K562 (cell line): ENCODE measurements around the gene TPGS1. TPM values are rescaled to one million over a fixed set of nuclear protein-coding genes. Genes with fewer than 3 reads are reported as not detected.
A peak's percentile ranks its signal among the peaks of the same experiment; 100 is the strongest.

Source experiments
- ATAC-seq: fragments of 200-7000 bp; cut with Tn5 transposase; 3 replicates; pipeline ENCODE4 v1.9.1; 2020; ENCODE audit warnings: moderate library complexity
- BruUV-seq: library from RNA; stranded (reverse); fragments of 400-500 nt; replicated peaks from 2 replicates; lab custom pipeline; 2021; lab: Mats Ljungman, UMichigan
- CTCF ChIA-PET: fragments of 300-600 bp; formaldehyde crosslinking; extraction: SDS; loops from one replicate; lab custom pipeline; 2021; ENCODE audit warnings: low intra/inter-chr PET ratio; lab: Yijun Ruan, JAX
- POLR2A ChIA-PET: fragments of 300-600, 350-650 bp; sonication (Branson Sonifier 250); formaldehyde crosslinking; extraction: SDS; loops from one replicate; lab custom pipeline; 2021; ENCODE audit warnings: antibody characterized with exemption, inconsistent platforms; lab: Yijun Ruan, JAX
- DNase-seq, 4 experiments: peaks; one replicate each; pipeline versions ENCODE4 v3.0.0 to v3.0.0-alpha.2; 2011 to 2018; ENCODE audit warnings: low spot score in 3 of 4, mixed read lengths in 3 of 4; ENCODE audit errors: extremely low read depth in 1 of 4
- FAIRE-seq: peaks from 2 replicates; lab custom pipeline; 2011; peaks lifted over from hg19 to GRCh38; lab: Jason Lieb, UNC
- H2AFZ ChIP-seq: 2 replicates; pipeline ENCODE4 v1.6.0; 2011; ENCODE audit warnings: low read depth, low read length, control low read depth, inconsistent platforms
- H3K27ac ChIP-seq: fragments of 200-600 bp; 3 replicates; pipeline ENCODE4 v1.8.0; 2011; ENCODE audit warnings: low read depth, mild to moderate bottlenecking, control low read depth, inconsistent platforms, low read length, moderate library complexity, mixed read lengths; ENCODE audit errors: extremely low read depth
- H3K27me3 ChIP-seq, 2 experiments: fragments of 300-600 bp in 1 of 2; 2 replicates in 1 of 2; 3 replicates in 1 of 2; pipeline versions ENCODE4 v1.6.0 to v1.8.0; 2011; ENCODE audit warnings: inconsistent platforms in 2 of 2, low read length in 2 of 2, mild to moderate bottlenecking in 1 of 2, mixed read lengths in 1 of 2, moderate library complexity in 1 of 2; ENCODE audit not compliant: control insufficient read depth in 2 of 2, insufficient read depth in 2 of 2
- H3K36me3 ChIP-seq: fragments of 300-600 bp; 3 replicates; pipeline ENCODE4 v1.8.0; 2011; ENCODE audit warnings: mild to moderate bottlenecking, low read length, inconsistent platforms; ENCODE audit not compliant: control insufficient read depth, insufficient read depth
- H3K4me1 ChIP-seq, 2 experiments: fragments of 200-600 bp in 1 of 2; replicated peaks in 1 of 2; 2 replicates in 1 of 2; 3 replicates in 1 of 2; pipeline versions ENCODE4 v1.5.1 to v1.8.0; 2011; ENCODE audit warnings: inconsistent platforms in 2 of 2, low read length in 2 of 2, mild to moderate bottlenecking in 1 of 2, mixed read lengths in 1 of 2, moderate library complexity in 1 of 2; ENCODE audit not compliant: control insufficient read depth in 2 of 2, insufficient read depth in 2 of 2
- H3K4me2 ChIP-seq: 2 replicates; pipeline ENCODE4 v1.6.1; 2011; ENCODE audit warnings: low read length, control low read depth, inconsistent platforms, mixed read lengths; ENCODE audit not compliant: insufficient read depth
- H3K4me3 ChIP-seq: fragments of 200-600 bp; sonication (generic), shearing (Covaris generic); 2 replicates; pipeline ENCODE4 v1.5.1; 2016; ENCODE audit warnings: control low read depth, inconsistent platforms
- H3K79me2 ChIP-seq: fragments of 200-600 bp; 3 replicates; pipeline ENCODE4 v1.8.0; 2011; ENCODE audit warnings: low read length, inconsistent platforms; ENCODE audit not compliant: control insufficient read depth, insufficient read depth
- H3K9ac ChIP-seq, 2 experiments: 2 replicates each; pipeline versions ENCODE4 v1.6.0 to v1.6.1; 2011; ENCODE audit warnings: low read depth in 2 of 2, low read length in 2 of 2, control low read depth in 1 of 2, inconsistent platforms in 1 of 2, mild to moderate bottlenecking in 1 of 2, mixed read lengths in 1 of 2; ENCODE audit not compliant: insufficient read depth in 1 of 2
- H3K9me1 ChIP-seq: one replicate; pipeline ENCODE4 v1.6.0; 2011; ENCODE audit warnings: inconsistent platforms, mild to moderate bottlenecking, low read length, moderate library complexity; ENCODE audit not compliant: control insufficient read depth, insufficient read depth
- H3K9me3 ChIP-seq: replicated peaks from 2 replicates; pipeline ENCODE4 v1.5.1; 2011; ENCODE audit warnings: low read depth, low read length, inconsistent platforms; ENCODE audit not compliant: control insufficient read depth, insufficient read depth
- H4K20me1 ChIP-seq: replicated peaks from 2 replicates; pipeline ENCODE4 v1.6.1; 2011; ENCODE audit warnings: low read length, inconsistent platforms, mixed read lengths; ENCODE audit not compliant: control insufficient read depth, insufficient read depth
- CCAR2 ChIP-seq: fragments of 200-400 bp; formaldehyde crosslinking; IDR thresholded peaks from 2 replicates; pipeline ENCODE4 v1.6.1; 2017; ENCODE audit warnings: mild to moderate bottlenecking, low read depth, low read length
- CEBPG ChIP-seq, 3 experiments: fragments of 200-800 bp in 1 of 3; sonication (Bioruptor generic) in 1 of 3; sonication (generic) in 1 of 3; formaldehyde crosslinking in 1 of 3; IDR thresholded peaks in 2 of 3; conservative IDR thresholded peaks in 1 of 3; 2 replicates each; pipeline versions ENCODE4 v1.6.1 to v1.8.0; 2016 to 2022; ENCODE audit warnings: missing compliant biosample characterization in 2 of 3, missing genetic modification characterization in 2 of 3, mild to moderate bottlenecking in 1 of 3, missing genetic modification reagents in 1 of 3
- COPS2 ChIP-seq: fragments of 450-650 bp; conservative IDR thresholded peaks from 2 replicates; pipeline ENCODE4 v1.6.1; 2016; ENCODE audit warnings: mild to moderate bottlenecking, moderate library complexity
- MEIS2 ChIP-seq: fragments of 450-650 bp; IDR thresholded peaks from 2 replicates; pipeline ENCODE4 v1.6.1; 2014; ENCODE audit warnings: mild to moderate bottlenecking; ENCODE audit not compliant: partially characterized antibody
- NR3C1 ChIP-seq: sonication (generic); formaldehyde crosslinking; IDR thresholded peaks from 2 replicates; pipeline ENCODE4 v1.8.1; 2022; ENCODE audit warnings: missing genetic modification reagents
- PBX2 ChIP-seq, 2 experiments: IDR thresholded peaks in 1 of 2; conservative IDR thresholded peaks in 1 of 2; 2 replicates each; pipeline ENCODE4 v1.6.1; 2016; ENCODE audit warnings: low read depth in 2 of 2, mild to moderate bottlenecking in 1 of 2, missing compliant biosample characterization in 1 of 2, missing genetic modification characterization in 1 of 2, moderate library complexity in 1 of 2
- PKNOX1 ChIP-seq: fragments of 450-650 bp; IDR thresholded peaks from 2 replicates; pipeline ENCODE4 v1.6.1; 2016
- POLR2AphosphoS2 ChIP-seq: IDR thresholded peaks from 2 replicates; pipeline ENCODE4 v1.6.1; 2012; ENCODE audit warnings: low read length, improper control_type of control experiment
- RCOR1 ChIP-seq, 2 experiments: IDR thresholded peaks; 2 replicates each; pipeline ENCODE4 v1.6.1; 2012; ENCODE audit warnings: low read depth in 2 of 2, low read length in 2 of 2, borderline replicate concordance in 1 of 2, improper control_type of control experiment in 1 of 2
- RFX7 ChIP-seq: fragments of 250-450 bp; sonication (Bioruptor Pico); IDR thresholded peaks from 2 replicates; pipeline ENCODE4 v1.5.1; 2021; ENCODE audit warnings: mild to moderate bottlenecking
- YBX1 ChIP-seq: fragments of 450-650 bp; IDR thresholded peaks from 2 replicates; pipeline ENCODE4 v1.7.1; 2016; ENCODE audit warnings: mild to moderate bottlenecking
- ZFPM2 ChIP-seq: fragments of 250-450 bp; sonication (Bioruptor Pico); IDR thresholded peaks from 2 replicates; pipeline ENCODE4 v1.5.1; 2022; ENCODE audit warnings: mild to moderate bottlenecking
- WGBS: fragments of 100-300 bp; shearing (Covaris generic); methylation state at CpG from one replicate; pipeline ENCODE4 v1.1.6; 2016; ENCODE audit warnings: low coverage, mixed read lengths; ENCODE audit not compliant: insufficient coverage; ENCODE audit errors: missing lambda C conversion rate; 5-methylcytosine and 5-hydroxymethylcytosine counted together
- in situ Hi-C: fragments of 300-500 bp; cut with MboI; formaldehyde crosslinking; loops from 4 replicates; pipeline ENCODE4 v1.15.0; 2018; ENCODE audit warnings: inconsistent platforms, mixed read lengths
- intact Hi-C: fragments of 100-400 bp; cut with micrococcal nuclease; formaldehyde crosslinking; loops from 2 replicates; pipeline ENCODE4 v1.14.2; 2022
- polyA plus RNA-seq, 8 experiments: library from polyadenylated mRNA; depleted of rRNA in 4 of 8; stranded (reverse) in 5 of 8; unstranded in 3 of 8; fragments of >200 nt; fragmentation: Nextera tagmentation in 2 of 8; fragmentation: Illumina TruSeq in 1 of 8; extraction: Ambion mirVana in 2 of 8; extraction: Trizol in 1 of 8; gene quantifications; 2 replicates each; pipeline versions ENCODE4 v1.2.1 to v1.2.3, GENCODE V29; 2011 to 2014; ENCODE audit warnings: inconsistent platforms in 1 of 8, missing spikeins in 1 of 8
- total RNA-seq, 7 experiments: library from RNA; depleted of rRNA in 6 of 7; stranded (reverse); fragments of >200 nt in 6 of 7; fragmentation: Illumina TruSeq in 2 of 7; extraction: Trizol in 2 of 7; gene quantifications; 2 replicates each; pipeline versions ENCODE4 v1.2.1 to v1.2.3, GENCODE V29; 2011 to 2021; ENCODE audit warnings: low replicate concordance in 1 of 7

The TPGS1 gene
- total and polyA plus RNA-seq, 9 of the 15 experiments (the other 6 are each of a cell fraction or from before 2014, with no cell fraction given), result 0.30 to 31.6 (median 1.2) TPM; not detected in 2

- Histone ChIP-seq H3K27ac (no peak overlapping the region), H2AFZ (no peak overlapping the region), H3K27me3 (peaks cover 0 to 4% of the 10 kb centered on the region in 2 experiments; a peak in 3 of 5 replicates), H3K79me2 (peaks cover 9% of the 10 kb centered on the region; the same call in 1 of the 3 replicates), H3K36me3 (no peaks in the 10 kb centered on the region), H3K4me2 (no peak overlapping the region), H3K4me3 (no peak overlapping the region), H3K9me1 (no peaks in the 10 kb centered on the region), H4K20me1 (no peaks in the 10 kb centered on the region), H3K9ac (no peak overlapping the region), H3K4me1 (peaks cover 8 to 49% of the 10 kb centered on the region in 2 experiments), H3K9me3 (peaks cover 6% of the 10 kb centered on the region; the same call in 1 of the 2 replicates)
- intact Hi-C loops, result no loop called here
- CTCF ChIA-PET, result no interaction called here
- no TSS peak for BruUV-seq
- FAIRE-seq, result no peak
- no peak for DNase-seq
- no peak for ATAC-seq
- in situ Hi-C loops, result no loop called here
- POLR2A ChIA-PET, result interaction anchor here (0.8 kb wide), 2 partner anchors 28 to 202 kb away, joined by 3 read pairs; no protein-coding TSS in a partner anchor
- WGBS, result 21% methylated on average over 18 of the region's 21 CpGs
- TF ChIP-seq POLR2AphosphoS2, result no peak
- no peak for TF ChIP-seq RFX7
- no peak for TF ChIP-seq CCAR2
- no peak for TF ChIP-seq YBX1
- TF ChIP-seq CEBPG (CRISPR knock-in tag; IDR thresholded peaks at IDR 0.05), result no peak
- no peak for TF ChIP-seq CEBPG (tag; conservative IDR thresholded peaks at IDR 0.05 in 1 of 2, IDR thresholded peaks at IDR 0.05 in 1 of 2)
- TF ChIP-seq COPS2, result no peak
- TF ChIP-seq NR3C1, result no peak
- TF ChIP-seq PBX2 (CRISPR knock-in tag; IDR thresholded peaks at IDR 0.05; ENCODE audit: low read depth), result peak; percentile 22; the same call in 1 of the 2 replicates
- peak; percentile 47 for TF ChIP-seq PBX2 (tag; conservative IDR thresholded peaks at IDR 0.05; ENCODE audit: low read depth)
- TF ChIP-seq PKNOX1, result peak; percentile 92
- TF ChIP-seq RCOR1 (IDR thresholded peaks at IDR 0.05; ENCODE audit: borderline replicate concordance in 1 of 2, low read depth in 2 of 2, low read length in 2 of 2), result no peak
- peak; percentile 61 for TF ChIP-seq MEIS2
- no peak for TF ChIP-seq ZFPM2
Measured at GRCh38 chr19:483332-484072, 23.8 kb upstream of the TPGS1 start.
